Astrocyte (in vitro differentiated cells and primary cell): ENCODE measurements around the gene SUSD6. TPM values are rescaled to one million over a fixed set of nuclear protein-coding genes. Genes with fewer than 3 reads are reported as not detected.

Source experiments
- DNase-seq: peaks from one replicate; pipeline ENCODE4 v3.0.0-alpha.2; 2010; ENCODE audit warnings: low read depth
- FAIRE-seq: peaks from 2 replicates; lab custom pipeline; 2011; peaks lifted over from hg19 to GRCh38; lab: Jason Lieb, UNC
- H2AFZ ChIP-seq: 2 replicates; pipeline ENCODE4 v1.6.0; 2012; ENCODE audit warnings: low read depth, low read length, inconsistent platforms
- H3K27ac ChIP-seq: 2 replicates; pipeline ENCODE4 v1.5.1; 2011; ENCODE audit warnings: low read depth, low read length, inconsistent platforms
- H3K27me3 ChIP-seq: 2 replicates; pipeline ENCODE4 v1.6.0; 2011; ENCODE audit warnings: low read length, inconsistent platforms; ENCODE audit not compliant: insufficient read depth
- H3K36me3 ChIP-seq: 2 replicates; pipeline ENCODE4 v1.5.1; 2011; ENCODE audit warnings: low read length, inconsistent platforms; ENCODE audit not compliant: insufficient read depth
- H3K4me1 ChIP-seq: 2 replicates; pipeline ENCODE4 v1.5.1; 2011; ENCODE audit warnings: low read length, inconsistent platforms; ENCODE audit not compliant: insufficient read depth
- H3K4me2 ChIP-seq: 2 replicates; pipeline ENCODE4 v1.6.0; 2012; ENCODE audit warnings: low read length, inconsistent platforms
- H3K4me3 ChIP-seq: 2 replicates; pipeline ENCODE4 v1.5.1; 2011; ENCODE audit warnings: low read depth, mild to moderate bottlenecking, low read length, inconsistent platforms; ENCODE audit not compliant: insufficient read depth
- H3K79me2 ChIP-seq: 2 replicates; pipeline ENCODE4 v1.6.0; 2012; ENCODE audit warnings: mild to moderate bottlenecking, low read length, inconsistent platforms; ENCODE audit not compliant: insufficient read depth
- H3K9ac ChIP-seq: 2 replicates; pipeline ENCODE4 v1.6.0; 2012; ENCODE audit warnings: mild to moderate bottlenecking, low read length, inconsistent platforms
- H3K9me3 ChIP-seq: 2 replicates; pipeline ENCODE4 v1.5.1; 2012; ENCODE audit warnings: low read depth, mild to moderate bottlenecking, low read length, inconsistent platforms; ENCODE audit not compliant: insufficient read depth
- H4K20me1 ChIP-seq: 2 replicates; pipeline ENCODE4 v1.6.0; 2012; ENCODE audit warnings: low read length, inconsistent platforms; ENCODE audit not compliant: insufficient read depth
- H3K27ac Mint-ChIP-seq: one replicate; pipeline ENCODE4 v1.8.0; 2021; ENCODE audit warnings: mild to moderate bottlenecking, mixed read lengths; ENCODE audit not compliant: unreplicated experiment
- H3K27me3 Mint-ChIP-seq: one replicate; pipeline ENCODE4 v1.8.0; 2021; ENCODE audit warnings: low read depth, mixed read lengths; ENCODE audit not compliant: unreplicated experiment
- H3K36me3 Mint-ChIP-seq: one replicate; pipeline ENCODE4 v1.8.0; 2021; ENCODE audit warnings: low read depth, mixed read lengths; ENCODE audit not compliant: unreplicated experiment
- H3K4me1 Mint-ChIP-seq: one replicate; pipeline ENCODE4 v1.8.0; 2021; ENCODE audit warnings: low read depth, mixed read lengths; ENCODE audit not compliant: unreplicated experiment
- H3K4me3 Mint-ChIP-seq: one replicate; pipeline ENCODE4 v1.8.0; 2021; ENCODE audit warnings: mild to moderate bottlenecking, moderate library complexity, mixed read lengths; ENCODE audit not compliant: unreplicated experiment
- H3K9me3 Mint-ChIP-seq: one replicate; pipeline ENCODE4 v1.8.0; 2021; ENCODE audit warnings: mild to moderate bottlenecking, mixed read lengths; ENCODE audit not compliant: unreplicated experiment
- EZH2 ChIP-seq: IDR thresholded peaks from 2 replicates; pipeline ENCODE4 v1.6.1; 2012; ENCODE audit warnings: mild to moderate bottlenecking, low read length, inconsistent platforms; ENCODE audit not compliant: insufficient read depth
- total RNA-seq: library from RNA; stranded (reverse); gene quantifications from 2 replicates; pipeline ENCODE4 v1.2.1, GENCODE V29; 2021
- TF ChIP-seq, protein P1 (sequence below): IDR thresholded peaks from 2 replicates; pipeline ENCODE4 v1.5.1; 2011; ENCODE audit warnings: low read depth, mild to moderate bottlenecking, inconsistent platforms, low read length, moderate library complexity; ENCODE audit not compliant: insufficient read depth

SUSD6 gene
- total RNA-seq, 1 donor from 2014 or later, result 25.6 TPM

DNA sequence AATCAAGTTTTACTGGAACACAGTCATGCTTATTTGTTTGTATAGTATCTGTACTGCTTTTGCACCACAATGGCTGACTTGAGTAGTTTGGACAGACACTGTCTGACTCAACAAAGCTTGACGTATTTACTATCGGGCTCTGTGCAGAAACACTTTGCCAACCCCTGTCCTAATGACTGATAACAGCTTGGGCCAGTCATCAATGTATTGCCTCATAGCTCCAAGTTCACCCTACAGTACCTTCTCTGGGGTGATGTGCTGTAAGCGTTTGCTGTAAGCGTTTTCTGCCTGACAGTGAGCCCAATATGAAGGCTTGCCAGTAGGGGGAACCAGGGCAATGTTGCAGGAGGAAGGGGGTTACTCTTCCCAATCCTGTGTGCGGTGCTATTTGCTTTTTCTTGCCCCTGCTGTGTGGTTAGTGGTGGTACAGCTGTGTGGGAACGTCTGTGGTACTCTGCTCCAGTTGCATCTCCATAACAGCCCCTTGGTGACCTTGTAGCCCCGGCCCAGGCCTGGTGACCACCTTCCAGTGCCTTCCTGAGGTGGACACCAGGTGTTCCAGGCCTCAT is 31.3 kb upstream of the SUSD6 start:
- H3K4me1 ChIP-seq, result peaks cover 5% of the 10 kb centered on the region
- H3K27ac ChIP-seq, result no peak overlapping the region
- H3K36me3 ChIP-seq, result no peaks in the 10 kb centered on the region
- no peaks in the 10 kb centered on the region for H3K9me3 ChIP-seq
- H3K36me3 Mint-ChIP-seq, result no peaks in the 10 kb centered on the region
- H3K4me2 ChIP-seq, result no peak overlapping the region
- no peaks in the 10 kb centered on the region for H4K20me1 ChIP-seq
- H3K79me2 ChIP-seq, result no peaks in the 10 kb centered on the region
- H3K27ac Mint-ChIP-seq, result no peak overlapping the region
- H3K9me3 Mint-ChIP-seq, result peaks cover 3% of the 10 kb centered on the region
- no peak overlapping the region for H3K9ac ChIP-seq
- H3K27me3 ChIP-seq, result peaks cover 15% of the 10 kb centered on the region
- no peak for TF ChIP-seq EZH2
- TF ChIP-seq, protein P1, sequence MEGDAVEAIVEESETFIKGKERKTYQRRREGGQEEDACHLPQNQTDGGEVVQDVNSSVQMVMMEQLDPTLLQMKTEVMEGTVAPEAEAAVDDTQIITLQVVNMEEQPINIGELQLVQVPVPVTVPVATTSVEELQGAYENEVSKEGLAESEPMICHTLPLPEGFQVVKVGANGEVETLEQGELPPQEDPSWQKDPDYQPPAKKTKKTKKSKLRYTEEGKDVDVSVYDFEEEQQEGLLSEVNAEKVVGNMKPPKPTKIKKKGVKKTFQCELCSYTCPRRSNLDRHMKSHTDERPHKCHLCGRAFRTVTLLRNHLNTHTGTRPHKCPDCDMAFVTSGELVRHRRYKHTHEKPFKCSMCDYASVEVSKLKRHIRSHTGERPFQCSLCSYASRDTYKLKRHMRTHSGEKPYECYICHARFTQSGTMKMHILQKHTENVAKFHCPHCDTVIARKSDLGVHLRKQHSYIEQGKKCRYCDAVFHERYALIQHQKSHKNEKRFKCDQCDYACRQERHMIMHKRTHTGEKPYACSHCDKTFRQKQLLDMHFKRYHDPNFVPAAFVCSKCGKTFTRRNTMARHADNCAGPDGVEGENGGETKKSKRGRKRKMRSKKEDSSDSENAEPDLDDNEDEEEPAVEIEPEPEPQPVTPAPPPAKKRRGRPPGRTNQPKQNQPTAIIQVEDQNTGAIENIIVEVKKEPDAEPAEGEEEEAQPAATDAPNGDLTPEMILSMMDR, result peak; percentile 62
- DNase-seq (peak; percentile 91), FAIRE-seq (no peak)
- no peaks in the 10 kb centered on the region for H3K4me1 Mint-ChIP-seq
- H3K27me3 Mint-ChIP-seq, result peaks cover 26% of the 10 kb centered on the region
- no peak overlapping the region for H3K4me3 ChIP-seq
- H2AFZ ChIP-seq, result no peak overlapping the region
- no peak overlapping the region for H3K4me3 Mint-ChIP-seq

DNA sequence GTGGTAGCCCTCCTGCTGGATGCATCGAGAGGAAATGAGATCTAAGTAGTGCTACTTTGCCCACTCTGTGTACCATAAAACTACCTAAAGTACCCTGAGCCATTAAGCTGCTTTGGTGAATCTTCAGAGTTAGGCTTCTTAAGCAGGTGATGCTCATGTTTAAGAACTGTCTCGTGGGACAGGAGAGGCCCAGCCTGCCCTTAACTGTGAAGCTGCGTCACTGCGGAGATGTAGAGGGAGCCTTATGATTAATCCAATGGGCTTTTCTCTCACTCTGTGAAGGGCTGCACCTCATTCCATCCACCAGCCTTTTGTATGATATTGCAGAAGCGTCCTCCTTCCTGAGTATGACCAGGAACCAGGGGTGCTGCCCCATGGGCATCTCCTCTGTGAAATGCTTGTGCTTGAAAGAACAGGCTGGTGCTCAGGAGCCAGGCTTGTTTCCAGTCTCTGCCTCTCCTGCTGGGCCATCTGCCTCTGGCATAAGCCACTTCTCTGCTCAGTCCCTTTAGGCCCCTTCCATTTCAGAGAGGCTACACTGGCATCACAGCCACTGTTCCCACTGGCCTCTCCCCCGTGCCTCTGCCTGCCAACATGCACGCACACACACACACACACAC is 30.0 kb upstream of the SUSD6 start:
- FAIRE-seq, result no peak
- TF ChIP-seq EZH2, result no peak
- TF ChIP-seq, protein P1, result no peak

DNA sequence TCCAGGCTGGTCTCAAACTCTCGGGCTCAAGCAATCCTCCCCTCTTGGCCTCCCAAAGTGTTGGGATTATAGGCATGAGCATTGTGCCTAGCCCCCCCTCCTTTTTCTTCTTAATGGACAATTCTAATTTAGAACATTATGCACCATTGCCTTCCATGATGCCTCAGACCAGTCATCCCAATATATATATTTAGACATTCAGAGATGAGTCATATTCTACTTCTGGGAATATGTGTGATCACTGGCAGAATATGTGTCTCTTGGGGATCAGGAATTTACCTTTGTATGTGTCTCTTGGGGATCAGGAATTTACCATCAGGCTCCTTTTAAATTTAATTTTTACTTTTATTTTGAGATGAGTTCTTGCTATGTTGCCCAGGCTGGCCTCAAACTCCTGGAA is 29.2 kb upstream of the SUSD6 start:
- Histone ChIP-seq H3K4me1 (peaks cover 5% of the 10 kb centered on the region), H4K20me1 (no peaks in the 10 kb centered on the region), H3K9me3 (no peaks in the 10 kb centered on the region), H3K79me2 (no peaks in the 10 kb centered on the region), H2AFZ (no peak overlapping the region), H3K27ac (no peak overlapping the region), H3K4me2 (no peak overlapping the region), H3K9ac (no peak overlapping the region), H3K27me3 (peaks cover 3% of the 10 kb centered on the region), H3K36me3 (no peaks in the 10 kb centered on the region), H3K4me3 (no peak overlapping the region)
- Mint-ChIP-seq H3K27me3 (peaks cover 15% of the 10 kb centered on the region), H3K9me3 (peaks cover 3% of the 10 kb centered on the region), H3K36me3 (no peaks in the 10 kb centered on the region), H3K4me3 (no peak overlapping the region), H3K27ac (no peak overlapping the region), H3K4me1 (no peaks in the 10 kb centered on the region)
- DNase-seq (peak; percentile 39), FAIRE-seq (no peak)
- no peak for TF ChIP-seq EZH2
- TF ChIP-seq, protein P1, result no peak

More for the DNA sequence above, 30.0 kb upstream of the SUSD6 start:
- Mint-ChIP-seq H3K4me1 (no peaks in the 10 kb centered on the region), H3K27ac (no peak overlapping the region), H3K36me3 (no peaks in the 10 kb centered on the region), H3K27me3 (peaks cover 16% of the 10 kb centered on the region), H3K9me3 (peaks cover 3% of the 10 kb centered on the region), H3K4me3 (no peak overlapping the region)
- Histone ChIP-seq H3K4me1 (peaks cover 5% of the 10 kb centered on the region), H3K36me3 (no peaks in the 10 kb centered on the region), H3K9ac (no peak overlapping the region), H3K27ac (no peak overlapping the region), H3K4me2 (no peak overlapping the region), H3K4me3 (no peak overlapping the region), H3K79me2 (no peaks in the 10 kb centered on the region), H3K27me3 (peaks cover 8% of the 10 kb centered on the region), H4K20me1 (no peaks in the 10 kb centered on the region), H2AFZ (no peak overlapping the region), H3K9me3 (no peaks in the 10 kb centered on the region)
- no peak for DNase-seq
